Measurements from ENCODE around the gene MARK3.

MARK3 gene

GRCh38 chr14:103534576-103535061 is 149.4 kb downstream of the MARK3 start:
- Histone ChIP-seq H3K4me1 (ENCODE audit: insufficient read depth, low read length) (peaks cover 22% of the 10 kb centered on the region), H3K9me3 (ENCODE audit: insufficient read depth, low read length, severe bottlenecking) (no peaks in the 10 kb centered on the region), H3K4me3 (ENCODE audit: low read depth in 1 of 2, low read length in 2 of 2) (no peak overlapping the region), H3K27ac (ENCODE audit: low read length) (no peak overlapping the region), H4K20me1 (ENCODE audit: insufficient read depth, low read length) (peaks cover 85% of the 10 kb centered on the region), H3K27me3 (ENCODE audit: insufficient read depth, low read length, poor library complexity) (no peaks in the 10 kb centered on the region), H3K79me2 (ENCODE audit: insufficient read depth, low read length) (peaks cover 32% of the 10 kb centered on the region), H3K9ac (ENCODE audit: low read depth, low read length) (no peak overlapping the region), H2AFZ (ENCODE audit: low read depth, low read length) (no peak overlapping the region), H3K36me3 (ENCODE audit: insufficient read depth, low read length) (peaks cover 61% of the 10 kb centered on the region), H3K4me2 (ENCODE audit: insufficient read depth, low read length) (no peak overlapping the region)
- no peak for ATAC-seq (ENCODE audit: insufficient read depth, low read depth)
- no peak for DNase-seq
- no peak for TF ChIP-seq CTCF (IDR thresholded peaks at IDR 0.05; ENCODE audit: borderline replicate concordance, extremely low read depth, low read length, poor library complexity, severe bottlenecking)

GRCh38 chr14:103535081-103535890 is 150.1 kb downstream of the MARK3 start:
- H3K4me3 ChIP-seq (ENCODE audit: low read depth in 1 of 2, low read length in 2 of 2) = no peak overlapping the region
- no peak overlapping the region for H3K9ac ChIP-seq (ENCODE audit: low read depth, low read length)
- H3K79me2 ChIP-seq (ENCODE audit: insufficient read depth, low read length) = peaks cover 25% of the 10 kb centered on the region
- H3K9me3 ChIP-seq (ENCODE audit: insufficient read depth, low read length, severe bottlenecking) = no peaks in the 10 kb centered on the region
- TF ChIP-seq CTCF (IDR thresholded peaks at IDR 0.05; ENCODE audit: borderline replicate concordance, extremely low read depth, low read length, poor library complexity, severe bottlenecking) (no peak), EZH2 (IDR thresholded peaks at IDR 0.05; ENCODE audit: borderline replicate concordance, low read depth, low read length, severe bottlenecking) (no peak)
- H3K27ac ChIP-seq (ENCODE audit: low read length) = no peak overlapping the region
- no peak overlapping the region for H2AFZ ChIP-seq (ENCODE audit: low read depth, low read length)
- no peak for ATAC-seq (ENCODE audit: insufficient read depth, low read depth)
- peaks cover 15% of the 10 kb centered on the region for H3K4me1 ChIP-seq (ENCODE audit: insufficient read depth, low read length)
- H3K4me2 ChIP-seq (ENCODE audit: insufficient read depth, low read length) = no peak overlapping the region
- DNase-seq = no peak
- peaks cover 56% of the 10 kb centered on the region for H3K36me3 ChIP-seq (ENCODE audit: insufficient read depth, low read length)
- no peaks in the 10 kb centered on the region for H3K27me3 ChIP-seq (ENCODE audit: insufficient read depth, low read length, poor library complexity)
- peaks cover 78% of the 10 kb centered on the region for H4K20me1 ChIP-seq (ENCODE audit: insufficient read depth, low read length)

- no peak for DNase-seq
- peaks cover 71% of the 10 kb centered on the region for H4K20me1 ChIP-seq (ENCODE audit: insufficient read depth, low read length)
Observed at GRCh38 chr14:103535891-103536565, 150.8 kb downstream of the MARK3 start.

More at GRCh38 chr14:103535891-103536565, 150.8 kb downstream of the MARK3 start:
- H3K9me3 ChIP-seq (ENCODE audit: insufficient read depth, low read length, severe bottlenecking) = no peaks in the 10 kb centered on the region
- peaks cover 17% of the 10 kb centered on the region for H3K79me2 ChIP-seq (ENCODE audit: insufficient read depth, low read length)
- no peak for ATAC-seq (ENCODE audit: insufficient read depth, low read depth)
- H3K4me2 ChIP-seq (ENCODE audit: insufficient read depth, low read length) = no peak overlapping the region
- no peak overlapping the region for H3K27ac ChIP-seq (ENCODE audit: low read length)
- peaks cover 7% of the 10 kb centered on the region for H3K4me1 ChIP-seq (ENCODE audit: insufficient read depth, low read length)
- no peak overlapping the region for H2AFZ ChIP-seq (ENCODE audit: low read depth, low read length)
- no peak overlapping the region for H3K9ac ChIP-seq (ENCODE audit: low read depth, low read length)
- TF ChIP-seq CTCF (IDR thresholded peaks at IDR 0.05; ENCODE audit: borderline replicate concordance, extremely low read depth, low read length, poor library complexity, severe bottlenecking) (no peak), EZH2 (IDR thresholded peaks at IDR 0.05; ENCODE audit: borderline replicate concordance, low read depth, low read length, severe bottlenecking) (no peak)
- H3K27me3 ChIP-seq (ENCODE audit: insufficient read depth, low read length, poor library complexity) = no peaks in the 10 kb centered on the region
- peaks cover 48% of the 10 kb centered on the region for H3K36me3 ChIP-seq (ENCODE audit: insufficient read depth, low read length)
- no peak overlapping the region for H3K4me3 ChIP-seq (ENCODE audit: low read depth in 1 of 2, low read length in 2 of 2)

All from DND-41 (cell line).